Stimulated activated CD4-positive, alpha-beta T cell treated with anti-CD3 and anti-CD28 coated beads, Interleukin-2, amount 100 ng/mL, for 4 hours (primary cell): ENCODE measurements around the gene SLC19A1.

Experiments used
- DNase-seq: peaks from one replicate; pipeline ENCODE4 v3.0.0-alpha.2; 2020; ENCODE audit warnings: low read depth

Gene SLC19A1

GRCh38 chr21:45544449-45545235 lies 2.4 kb upstream of the SLC19A1 start:
- no peak for DNase-seq

GRCh38 chr21:45543710-45544448 lies 1.6 kb upstream of the SLC19A1 start:
- no peak for DNase-seq

GRCh38 chr21:45543371-45543709 lies 1.1 kb upstream of the SLC19A1 start:
- DNase-seq: no peak

- no peak for DNase-seq
These were observed 579 bp upstream of the SLC19A1 start for GRCh38 chr21:45542667-45543370.

- DNase-seq: peak; percentile 74
These were observed 810 bp downstream of the SLC19A1 start for GRCh38 chr21:45541221-45542039.

GRCh38 chr21:45540601-45540970 lies 1.7 kb downstream of the SLC19A1 start:
- no peak for DNase-seq

- DNase-seq: no peak
These were observed 2.2 kb downstream of the SLC19A1 start for GRCh38 chr21:45539796-45540600.

- DNase-seq: no peak
These were observed 3.0 kb downstream of the SLC19A1 start for GRCh38 chr21:45539046-45539795.

- DNase-seq: no peak
These were observed 3.7 kb downstream of the SLC19A1 start for GRCh38 chr21:45538381-45539045.

- DNase-seq: no peak
These were observed 4.4 kb downstream of the SLC19A1 start for GRCh38 chr21:45537746-45538291.

- DNase-seq: no peak
These were observed 5.0 kb downstream of the SLC19A1 start for GRCh38 chr21:45537111-45537745.

GRCh38 chr21:45536301-45537081 lies 5.7 kb downstream of the SLC19A1 start:
- no peak for DNase-seq

- DNase-seq: no peak
These were observed 6.7 kb downstream of the SLC19A1 start for GRCh38 chr21:45535341-45536081.

- no peak for DNase-seq
These were observed 7.5 kb downstream of the SLC19A1 start for GRCh38 chr21:45534636-45535331.

GRCh38 chr21:45533846-45534635 lies 8.2 kb downstream of the SLC19A1 start:
- DNase-seq: no peak

- DNase-seq: no peak
These were observed 8.8 kb downstream of the SLC19A1 start for GRCh38 chr21:45533361-45533845.
